Measurements from ENCODE around the gene ERICH2.

ERICH2 gene

DNA sequence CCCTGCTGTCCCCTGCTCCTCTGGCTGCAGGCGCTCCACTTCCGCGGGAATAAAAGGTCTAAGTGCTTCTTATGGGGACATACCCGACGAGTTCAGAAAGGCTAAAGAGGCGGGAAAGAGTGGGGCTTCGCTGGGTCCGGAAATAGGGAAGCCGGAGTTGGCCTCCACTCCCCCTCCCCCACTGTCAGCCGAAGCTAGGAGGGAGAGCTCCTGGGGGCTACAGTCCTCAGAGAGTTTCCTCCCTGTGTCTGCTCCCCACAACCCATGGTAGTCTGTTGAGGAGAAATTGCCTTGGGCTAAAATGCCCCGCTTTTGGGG is 53.7 kb downstream of the ERICH2 start (continued):
- TF ChIP-seq ZNF658 (tag by site-specific recombination; IDR thresholded peaks at IDR 0.05) (no peak), ZNF221 (tag by site-specific recombination; IDR thresholded peaks at IDR 0.05; ENCODE audit: borderline replicate concordance) (no peak), ZNF175 (tag by site-specific recombination; IDR thresholded peaks at IDR 0.05) (no peak), ZNF843 (tag by site-specific recombination; IDR thresholded peaks at IDR 0.05) (no peak), REST (tag by site-specific recombination; IDR thresholded peaks at IDR 0.05) (no peak), ZNF280C (tag by site-specific recombination; IDR thresholded peaks at IDR 0.05) (no peak), ZFP41 (tag by site-specific recombination; IDR thresholded peaks at IDR 0.05; ENCODE audit: borderline replicate concordance) (no peak), ZBTB6 (tag by site-specific recombination; IDR thresholded peaks at IDR 0.05) (no peak)

DNA sequence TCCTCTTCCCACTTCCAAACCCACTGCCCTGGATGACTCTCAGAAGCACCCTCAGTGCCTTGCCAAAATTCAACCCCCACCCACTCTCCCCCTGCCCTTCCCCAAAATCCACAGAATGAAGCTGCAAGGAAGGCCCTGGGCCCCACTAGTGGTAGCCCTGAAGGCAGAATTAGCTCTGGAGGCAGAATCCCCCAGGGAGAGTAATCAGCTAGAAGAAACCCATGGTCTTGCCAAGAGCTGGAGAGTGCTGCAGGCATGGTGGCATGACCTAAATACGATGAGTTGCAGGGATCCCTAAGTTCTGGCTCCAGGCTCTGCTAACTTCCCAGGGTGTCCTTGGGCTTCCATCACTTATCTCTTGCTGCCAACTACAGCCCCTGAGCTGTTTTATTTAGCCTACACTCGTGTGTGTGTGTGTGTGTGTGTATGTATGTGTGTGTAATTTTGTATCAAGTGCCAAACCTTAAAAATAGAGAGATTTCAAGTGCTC is 54.4 kb downstream of the ERICH2 start:
- Histone ChIP-seq H3K9me3 (ENCODE audit: control insufficient read depth, insufficient read depth, low read depth, low read length) (no peaks in the 10 kb centered on the region), H3K27ac (ENCODE audit: extremely low read depth, low read depth, low read length) (no peak overlapping the region), H3K36me3 (ENCODE audit: control insufficient read depth in 2 of 2, insufficient read depth in 1 of 2, low read length in 2 of 2) (peaks cover 0 to 8% of the 10 kb centered on the region in 2 experiments; a peak in 2 of 3 replicates), H3K4me3 (ENCODE audit: low read depth, low read length) (no peak overlapping the region), H3K4me1 (ENCODE audit: control insufficient read depth, insufficient read depth, low read length) (no peaks in the 10 kb centered on the region)
- ChIA-PET CTCF (no interaction called here), POLR2A (no interaction called here)
- TF ChIP-seq, protein P1, sequence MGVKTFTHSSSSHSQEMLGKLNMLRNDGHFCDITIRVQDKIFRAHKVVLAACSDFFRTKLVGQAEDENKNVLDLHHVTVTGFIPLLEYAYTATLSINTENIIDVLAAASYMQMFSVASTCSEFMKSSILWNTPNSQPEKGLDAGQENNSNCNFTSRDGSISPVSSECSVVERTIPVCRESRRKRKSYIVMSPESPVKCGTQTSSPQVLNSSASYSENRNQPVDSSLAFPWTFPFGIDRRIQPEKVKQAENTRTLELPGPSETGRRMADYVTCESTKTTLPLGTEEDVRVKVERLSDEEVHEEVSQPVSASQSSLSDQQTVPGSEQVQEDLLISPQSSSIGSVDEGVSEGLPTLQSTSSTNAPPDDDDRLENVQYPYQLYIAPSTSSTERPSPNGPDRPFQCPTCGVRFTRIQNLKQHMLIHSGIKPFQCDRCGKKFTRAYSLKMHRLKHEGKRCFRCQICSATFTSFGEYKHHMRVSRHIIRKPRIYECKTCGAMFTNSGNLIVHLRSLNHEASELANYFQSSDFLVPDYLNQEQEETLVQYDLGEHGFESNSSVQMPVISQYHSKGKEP (tag by site-specific recombination; IDR thresholded peaks at IDR 0.05) = no peak
- TF ChIP-seq ZNF350 (tag by site-specific recombination; IDR thresholded peaks at IDR 0.05) (no peak), ZIC2 (tag by site-specific recombination; IDR thresholded peaks at IDR 0.05) (no peak), ZNF624 (tag by site-specific recombination; IDR thresholded peaks at IDR 0.05) (no peak), ZNF169 (tag by site-specific recombination; IDR thresholded peaks at IDR 0.05) (no peak), PRDM1 (tag by site-specific recombination; IDR thresholded peaks at IDR 0.05) (no peak), ZEB2 (tag by site-specific recombination; IDR thresholded peaks at IDR 0.05) (no peak), KLF7 (tag by site-specific recombination; IDR thresholded peaks at IDR 0.05; ENCODE audit: borderline replicate concordance) (no peak)
- TF ChIP-seq, protein P2, sequence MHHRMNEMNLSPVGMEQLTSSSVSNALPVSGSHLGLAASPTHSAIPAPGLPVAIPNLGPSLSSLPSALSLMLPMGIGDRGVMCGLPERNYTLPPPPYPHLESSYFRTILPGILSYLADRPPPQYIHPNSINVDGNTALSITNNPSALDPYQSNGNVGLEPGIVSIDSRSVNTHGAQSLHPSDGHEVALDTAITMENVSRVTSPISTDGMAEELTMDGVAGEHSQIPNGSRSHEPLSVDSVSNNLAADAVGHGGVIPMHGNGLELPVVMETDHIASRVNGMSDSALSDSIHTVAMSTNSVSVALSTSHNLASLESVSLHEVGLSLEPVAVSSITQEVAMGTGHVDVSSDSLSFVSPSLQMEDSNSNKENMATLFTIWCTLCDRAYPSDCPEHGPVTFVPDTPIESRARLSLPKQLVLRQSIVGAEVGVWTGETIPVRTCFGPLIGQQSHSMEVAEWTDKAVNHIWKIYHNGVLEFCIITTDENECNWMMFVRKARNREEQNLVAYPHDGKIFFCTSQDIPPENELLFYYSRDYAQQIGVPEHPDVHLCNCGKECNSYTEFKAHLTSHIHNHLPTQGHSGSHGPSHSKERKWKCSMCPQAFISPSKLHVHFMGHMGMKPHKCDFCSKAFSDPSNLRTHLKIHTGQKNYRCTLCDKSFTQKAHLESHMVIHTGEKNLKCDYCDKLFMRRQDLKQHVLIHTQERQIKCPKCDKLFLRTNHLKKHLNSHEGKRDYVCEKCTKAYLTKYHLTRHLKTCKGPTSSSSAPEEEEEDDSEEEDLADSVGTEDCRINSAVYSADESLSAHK (tag by site-specific recombination; IDR thresholded peaks at IDR 0.05) = no peak
- TF ChIP-seq, protein P3, sequence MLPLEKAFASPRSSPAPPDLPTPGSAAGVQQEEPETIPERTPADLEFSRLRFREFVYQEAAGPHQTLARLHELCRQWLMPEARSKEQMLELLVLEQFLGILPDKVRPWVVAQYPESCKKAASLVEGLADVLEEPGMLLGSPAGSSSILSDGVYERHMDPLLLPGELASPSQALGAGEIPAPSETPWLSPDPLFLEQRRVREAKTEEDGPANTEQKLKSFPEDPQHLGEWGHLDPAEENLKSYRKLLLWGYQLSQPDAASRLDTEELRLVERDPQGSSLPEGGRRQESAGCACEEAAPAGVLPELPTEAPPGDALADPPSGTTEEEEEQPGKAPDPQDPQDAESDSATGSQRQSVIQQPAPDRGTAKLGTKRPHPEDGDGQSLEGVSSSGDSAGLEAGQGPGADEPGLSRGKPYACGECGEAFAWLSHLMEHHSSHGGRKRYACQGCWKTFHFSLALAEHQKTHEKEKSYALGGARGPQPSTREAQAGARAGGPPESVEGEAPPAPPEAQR (tag by site-specific recombination; IDR thresholded peaks at IDR 0.05) = no peak

Data from HEK293 (cell line).